Measurements from ENCODE around the gene PIK3AP1. TPM values are rescaled to one million over a fixed set of nuclear protein-coding genes. Genes with fewer than 3 reads are reported as not detected.

The PIK3AP1 gene
- total RNA-seq, 6 experiments from 2014 or later = 36.2 to 197 (median 141) TPM

GRCh38 chr10:96708456-96708855 lies 11.9 kb downstream of the PIK3AP1 start:
- H3K4me3 ChIP-seq = no peak overlapping the region
- H3K4me1 ChIP-seq = peaks cover 0 to 16% (median 4%) of the 10 kb centered on the region in 4 donors
- peak overlapping the region in 1 of 3 donors; percentile 39 for H3K27ac ChIP-seq
- no peaks in the 10 kb centered on the region for H3K27me3 ChIP-seq
- TF ChIP-seq POLR2A (IDR thresholded peaks at IDR 0.05) (no peak), CTCF (IDR thresholded peaks at IDR 0.05) (no peak)
- intact Hi-C loops (cut with DNase I) = no loop called here
- DNase-seq (no peak), ATAC-seq (peak; percentile 52 to 73 (median 60))
- no peaks in the 10 kb centered on the region for H3K9me3 ChIP-seq
- H3K36me3 ChIP-seq = peaks cover 9 to 40% (median 22%) of the 10 kb centered on the region in 4 donors
- WGBS (ENCODE audit: insufficient coverage, low coverage, low lambda C conversion rate, missing lambda C conversion rate) = 58% methylated on average over 7 of the region's 7 CpGs

DNA sequence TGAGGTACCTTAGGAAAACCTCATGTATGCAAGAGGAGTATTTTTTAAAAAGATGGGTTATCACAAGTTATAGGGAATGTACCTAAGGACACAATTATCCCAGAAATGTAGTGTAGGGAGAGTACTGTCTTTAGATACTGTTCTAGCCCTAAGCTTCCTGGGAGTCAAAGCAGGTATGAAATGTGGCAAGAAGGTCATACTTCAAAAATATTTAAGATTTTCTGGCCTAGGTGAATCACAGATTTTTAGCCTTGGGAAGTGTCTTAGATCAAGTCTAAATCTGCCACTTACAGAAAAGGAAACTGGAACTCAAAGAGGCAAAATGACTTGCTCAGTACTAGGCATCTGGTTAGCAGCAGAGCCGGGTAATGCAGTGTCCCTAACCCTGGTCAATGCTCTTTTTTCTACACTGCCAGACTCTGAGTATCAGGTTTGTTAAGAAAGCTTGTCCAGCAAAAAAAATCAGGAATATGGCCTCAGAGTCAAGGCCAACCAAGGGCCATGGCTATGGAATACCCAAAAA lies 13.9 kb downstream of the PIK3AP1 start:
- H3K27ac ChIP-seq = no peak overlapping the region

GRCh38 chr10:96705134-96705533 lies 15.2 kb downstream of the PIK3AP1 start:
- peaks cover 0 to 6% (median 0%) of the 10 kb centered on the region in 4 donors for H3K4me1 ChIP-seq
- no peaks in the 10 kb centered on the region for H3K27me3 ChIP-seq
- DNase-seq (no peak), ATAC-seq (no peak)
- no peak for TF ChIP-seq POLR2A (IDR thresholded peaks at IDR 0.05)
- no peak for TF ChIP-seq CTCF (IDR thresholded peaks at IDR 0.05)
- no peaks in the 10 kb centered on the region for H3K9me3 ChIP-seq
- H3K27ac ChIP-seq = no peak overlapping the region
- intact Hi-C loops (cut with DNase I) = no loop called here
- WGBS (ENCODE audit: insufficient coverage, low coverage, low lambda C conversion rate, missing lambda C conversion rate) = 43% methylated on average over 1 of the region's 1 CpG
- H3K36me3 ChIP-seq = peaks cover 14 to 40% (median 23%) of the 10 kb centered on the region in 4 donors
- no peak overlapping the region for H3K4me3 ChIP-seq

More for the DNA sequence above, 13.9 kb downstream of the PIK3AP1 start:
- no peaks in the 10 kb centered on the region for H3K27me3 ChIP-seq
- H3K36me3 ChIP-seq = peaks cover 14 to 40% (median 22%) of the 10 kb centered on the region in 4 donors
- intact Hi-C loops (cut with DNase I) = no loop called here
- 60% methylated on average over 1 of the region's 1 CpG for WGBS (ENCODE audit: insufficient coverage, low coverage, low lambda C conversion rate, missing lambda C conversion rate)
- peaks cover 0 to 7% (median 2%) of the 10 kb centered on the region in 4 donors for H3K4me1 ChIP-seq
- no peak for DNase-seq
- H3K4me3 ChIP-seq = no peak overlapping the region
- TF ChIP-seq POLR2A (IDR thresholded peaks at IDR 0.05) = no peak
- no peak for TF ChIP-seq CTCF (IDR thresholded peaks at IDR 0.05)
- H3K9me3 ChIP-seq = no peaks in the 10 kb centered on the region
- ATAC-seq = no peak

GRCh38 chr10:96704563-96704962 lies 15.8 kb downstream of the PIK3AP1 start:
- Histone ChIP-seq H3K27me3 (no peaks in the 10 kb centered on the region), H3K27ac (no peak overlapping the region), H3K4me1 (peaks cover 0 to 6% (median 0%) of the 10 kb centered on the region in 4 donors), H3K36me3 (peaks cover 14 to 37% (median 22%) of the 10 kb centered on the region in 4 donors), H3K9me3 (no peaks in the 10 kb centered on the region), H3K4me3 (no peak overlapping the region)
- no peak for DNase-seq
- intact Hi-C loops (cut with DNase I) = no loop called here
- no peak for TF ChIP-seq CTCF (IDR thresholded peaks at IDR 0.05)
- no peak for TF ChIP-seq POLR2A (IDR thresholded peaks at IDR 0.05)
- no peak for ATAC-seq
- WGBS (ENCODE audit: insufficient coverage, low coverage, low lambda C conversion rate, missing lambda C conversion rate) = 97% methylated on average over 4 of the region's 4 CpGs

All from right lobe of liver (tissue), 6 donors.